HepG2 (cell line): Measurements from ENCODE around the gene PLCD4. TPM values are rescaled to one million over a fixed set of nuclear protein-coding genes. Genes with fewer than 3 reads are reported as not detected.
A peak's percentile ranks its signal among the peaks of the same experiment; 100 is the strongest.

Experiments
- DBP ChIP-seq: sonication (generic); formaldehyde crosslinking; IDR thresholded peaks from 2 replicates; pipeline ENCODE4 v1.4.0; 2020; ENCODE audit warnings: missing genetic modification reagents; ENCODE audit errors: not compliant biosample characterization
- FLYWCH1 ChIP-seq: sonication (generic); formaldehyde crosslinking; IDR thresholded peaks from 2 replicates; pipeline ENCODE4 v1.8.1; 2023; ENCODE audit warnings: mild to moderate bottlenecking, missing genetic modification reagents
- FOSL1 ChIP-seq: sonication (generic); formaldehyde crosslinking; IDR thresholded peaks from 2 replicates; pipeline ENCODE4 v1.9.0; 2021; ENCODE audit warnings: missing genetic modification reagents, borderline replicate concordance
- FOXP4 ChIP-seq: sonication (generic); formaldehyde crosslinking; IDR thresholded peaks from 2 replicates; pipeline ENCODE4 v1.4.0; 2020; ENCODE audit warnings: missing genetic modification reagents
- GABPA ChIP-seq, 2 experiments: IDR thresholded peaks; 2 replicates each; pipeline ENCODE4 v1.6.1; 2011 to 2016; ENCODE audit warnings: low read depth in 2 of 2, low read length in 1 of 2, missing biosample characterization in 1 of 2, missing genetic modification characterization in 1 of 2
- HOXD1 ChIP-seq: sonication (generic); formaldehyde crosslinking; IDR thresholded peaks from 2 replicates; pipeline ENCODE4 v1.5.0; 2020; ENCODE audit warnings: missing genetic modification reagents
- MXD3 ChIP-seq: IDR thresholded peaks from 2 replicates; pipeline ENCODE4 v1.6.1; 2016; ENCODE audit warnings: mild to moderate bottlenecking, missing biosample characterization, missing genetic modification reagents
- SPEN ChIP-seq: sonication (generic); formaldehyde crosslinking; IDR thresholded peaks from 2 replicates; pipeline ENCODE4 v1.5.1; 2020; ENCODE audit warnings: low read depth, mild to moderate bottlenecking, missing genetic modification reagents
- SSRP1 ChIP-seq: IDR thresholded peaks from 2 replicates; pipeline ENCODE4 v1.6.1; 2016; ENCODE audit warnings: control low read depth
- ZBTB10 ChIP-seq: sonication (generic); formaldehyde crosslinking; IDR thresholded peaks from 2 replicates; pipeline ENCODE4 v1.4.0; 2020; ENCODE audit warnings: missing genetic modification reagents, borderline replicate concordance
- ZBTB7B ChIP-seq: sonication (generic); formaldehyde crosslinking; IDR thresholded peaks from 2 replicates; pipeline ENCODE4 v1.4.0; 2020; ENCODE audit warnings: missing genetic modification reagents
- ZNF280B ChIP-seq: sonication (generic); formaldehyde crosslinking; IDR thresholded peaks from 2 replicates; pipeline ENCODE4 v1.5.0; 2020; ENCODE audit warnings: missing genetic modification reagents, mild to moderate bottlenecking, borderline replicate concordance
- ZNF510 ChIP-seq: sonication (generic); formaldehyde crosslinking; IDR thresholded peaks from 2 replicates; pipeline ENCODE4 v1.4.0; 2020; ENCODE audit warnings: low read depth, mild to moderate bottlenecking, missing genetic modification reagents
- ZNF557 ChIP-seq: sonication (generic); formaldehyde crosslinking; IDR thresholded peaks from 2 replicates; pipeline ENCODE4 v1.4.0; 2020; ENCODE audit warnings: missing genetic modification reagents
- ZNF563 ChIP-seq: sonication (generic); formaldehyde crosslinking; IDR thresholded peaks from 2 replicates; pipeline ENCODE4 v1.8.0; 2022; ENCODE audit warnings: mild to moderate bottlenecking, moderate library complexity, missing genetic modification reagents
- ZNF678 ChIP-seq: sonication (generic); formaldehyde crosslinking; IDR thresholded peaks from 2 replicates; pipeline ENCODE4 v1.4.0; 2020; ENCODE audit warnings: mild to moderate bottlenecking, missing genetic modification reagents
- ZNF766 ChIP-seq: sonication (generic); formaldehyde crosslinking; IDR thresholded peaks from 2 replicates; pipeline ENCODE4 v1.5.0; 2020; ENCODE audit warnings: missing genetic modification reagents, borderline replicate concordance
- ZNF839 ChIP-seq: sonication (generic); formaldehyde crosslinking; IDR thresholded peaks from 2 replicates; pipeline ENCODE4 v1.4.0; 2020; ENCODE audit warnings: missing genetic modification reagents, mild to moderate bottlenecking, borderline replicate concordance
- ZSCAN25 ChIP-seq: sonication (generic); formaldehyde crosslinking; IDR thresholded peaks from 2 replicates; pipeline ENCODE4 v1.8.0; 2022; ENCODE audit warnings: mild to moderate bottlenecking, missing genetic modification reagents
- polyA plus RNA-seq, 8 experiments: library from polyadenylated mRNA; depleted of rRNA in 3 of 8; stranded (reverse) in 7 of 8; unstranded in 1 of 8; fragments of >200 nt; fragmentation: Illumina TruSeq in 4 of 8; extraction: Trizol in 4 of 8; gene quantifications; 2 replicates each; pipeline versions ENCODE4 v1.2.1 to v1.2.3, GENCODE V29; 2011 to 2016; ENCODE audit warnings: low read depth in 4 of 8, missing spikeins in 1 of 8, mixed read lengths in 1 of 8; ENCODE audit not compliant: insufficient read depth in 1 of 8
- total RNA-seq, 5 experiments: library from RNA; depleted of rRNA; stranded (reverse); fragments of >200 nt; fragmentation: Illumina TruSeq; extraction: Trizol; gene quantifications; 2 replicates each; pipeline ENCODE4 v1.2.3, GENCODE V29; 2016; ENCODE audit warnings: low read depth in 1 of 5

PLCD4 gene
- total and polyA plus RNA-seq, 2 of the 13 experiments (the other 11 are each of a cell fraction or from before 2014, with no cell fraction given): 0.26 TPM; not detected in 1

GRCh38 chr2:218671654-218672566, 64.2 kb downstream of the PLCD4 start, which contains the start of the genes RNF25 and STK36 (continued):
- TF ChIP-seq ZNF678 (CRISPR knock-in tag): no peak
- TF ChIP-seq SPEN (CRISPR knock-in tag): peak; percentile 60; the same call in 1 of the 2 replicates
- TF ChIP-seq FLYWCH1 (CRISPR knock-in tag): no peak
- peak; percentile 46; the same call in 1 of the 2 replicates for TF ChIP-seq ZNF563 (CRISPR knock-in tag)
- peak; percentile 79 for TF ChIP-seq ZNF280B (CRISPR knock-in tag)
- TF ChIP-seq HOXD1 (CRISPR knock-in tag): no peak; the same call in none of the 2 replicates
- peak; percentile 63; the same call in 1 of the 2 replicates for TF ChIP-seq MXD3 (CRISPR knock-in tag)
- peak; percentile 74; the same call in 1 of the 2 replicates for TF ChIP-seq ZNF839 (CRISPR knock-in tag)
- TF ChIP-seq SSRP1 (CRISPR knock-in tag): no peak
- peak; percentile 19; the same call in 1 of the 2 replicates for TF ChIP-seq ZBTB7B
- TF ChIP-seq ZBTB10 (CRISPR knock-in tag): no peak
- TF ChIP-seq DBP (CRISPR knock-in tag): no peak
- no peak for TF ChIP-seq FOSL1 (CRISPR knock-in tag)
- TF ChIP-seq ZNF510 (CRISPR knock-in tag): no peak
- TF ChIP-seq GABPA (IDR thresholded peaks at IDR 0.05; ENCODE audit: low read depth, low read length): peak; percentile 91
- TF ChIP-seq GABPA (CRISPR knock-in tag; IDR thresholded peaks at IDR 0.05; ENCODE audit: low read depth): peak; percentile 99
- no peak for TF ChIP-seq ZNF557 (CRISPR knock-in tag)
- TF ChIP-seq ZSCAN25 (CRISPR knock-in tag): peak; percentile 18; the same call in 1 of the 2 replicates
- 0 out of 2 replicates have a peak, but pooled peaks have one; percentile 11 for TF ChIP-seq FOXP4
- TF ChIP-seq ZNF766: peak; percentile 39; the same call in 1 of the 2 replicates
